Upper lobe of left lung (tissue), 6 donors: ENCODE measurements around the gene CLTCL1. TPM values are rescaled to one million over a fixed set of nuclear protein-coding genes. Genes with fewer than 3 reads are reported as not detected.

Experiments
- ATAC-seq, 2 donors: fragments of 200-7000 bp; cut with Tn5 transposase; one replicate each; pipeline ENCODE4 v1.9.1; 2022; ENCODE audit warnings: mild to moderate bottlenecking in 2 of 2, moderate library complexity in 2 of 2; ENCODE audit not compliant: low FRiP score in 2 of 2
- DNase-seq, 2 donors: peaks; one replicate each; pipeline ENCODE4 v3.0.0-alpha.2; 2019 to 2020
- H3K27ac ChIP-seq, 4 donors: fragments of 200-600 bp; sonication (generic); one replicate each; pipeline ENCODE4 v1.5.1; 2016 to 2019
- H3K27me3 ChIP-seq, 4 donors: fragments of 200-600 bp; sonication (generic); one replicate each; pipeline ENCODE4 v1.5.1; 2017 to 2019
- H3K36me3 ChIP-seq, 4 donors: fragments of 200-600 bp; sonication (generic); one replicate each; pipeline ENCODE4 v1.5.1; 2016 to 2019
- H3K4me1 ChIP-seq, 4 donors: fragments of 200-600 bp; sonication (generic); one replicate each; pipeline ENCODE4 v1.5.1; 2018 to 2019
- H3K4me3 ChIP-seq, 4 donors: fragments of 200-600 bp; sonication (generic); one replicate each; pipeline ENCODE4 v1.5.1; 2017 to 2019; ENCODE audit warnings: mild to moderate bottlenecking in 2 of 4, moderate library complexity in 1 of 4
- H3K9me3 ChIP-seq, 4 donors: fragments of 200-600 bp; sonication (generic); one replicate each; pipeline ENCODE4 v1.5.1; 2018 to 2019
- EP300 ChIP-seq, 4 donors: sonication (generic); formaldehyde crosslinking; IDR thresholded peaks; one replicate each; pipeline ENCODE4 v1.5.1; 2017; ENCODE audit warnings: antibody characterized with exemption in 4 of 4, control low read depth in 2 of 4
- POLR2A ChIP-seq, 4 donors: fragments of 450-650 bp; IDR thresholded peaks; one replicate each; pipeline ENCODE4 v1.5.1; 2016 to 2017; ENCODE audit warnings: antibody characterized with exemption in 4 of 4, mild to moderate bottlenecking in 2 of 4
- POLR2AphosphoS5 ChIP-seq, 2 donors: sonication (generic); formaldehyde crosslinking; IDR thresholded peaks; one replicate each; pipeline ENCODE4 v1.5.1; 2017; ENCODE audit warnings: antibody characterized with exemption in 2 of 2
- WGBS, 2 donors: methylation state at CpG; one replicate each; pipeline ENCODE4 v1.1.5; 2017 to 2018; 5-methylcytosine and 5-hydroxymethylcytosine counted together
- total RNA-seq, 6 donors: library from RNA; depleted of rRNA in 4 of 6; stranded (reverse); fragments of >200 nt in 4 of 6; gene quantifications; one replicate each; pipeline versions ENCODE4 v1.1.0 to v1.2.1, GENCODE V29; 2016 to 2021
- TF ChIP-seq, protein P1 (sequence below), 6 experiments: fragments of 450-650 bp in 4 of 6; fragments of 200-600 bp in 2 of 6; sonication (generic) in 2 of 6; IDR thresholded peaks; one replicate each; pipeline ENCODE4 v1.5.1; 2016 to 2019; ENCODE audit warnings: antibody characterized with exemption in 6 of 6
- donor health status: DM: no; HTN: no; CAD: no; lungs with moderate emphysema.
- donor health status: DM: no; HTN: yes; CAD: no; lungs with severe emphysema.

CLTCL1 gene
- total RNA-seq, 6 donors from 2014 or later, result 3.0 to 14.7 (median 6.0) TPM

DNA sequence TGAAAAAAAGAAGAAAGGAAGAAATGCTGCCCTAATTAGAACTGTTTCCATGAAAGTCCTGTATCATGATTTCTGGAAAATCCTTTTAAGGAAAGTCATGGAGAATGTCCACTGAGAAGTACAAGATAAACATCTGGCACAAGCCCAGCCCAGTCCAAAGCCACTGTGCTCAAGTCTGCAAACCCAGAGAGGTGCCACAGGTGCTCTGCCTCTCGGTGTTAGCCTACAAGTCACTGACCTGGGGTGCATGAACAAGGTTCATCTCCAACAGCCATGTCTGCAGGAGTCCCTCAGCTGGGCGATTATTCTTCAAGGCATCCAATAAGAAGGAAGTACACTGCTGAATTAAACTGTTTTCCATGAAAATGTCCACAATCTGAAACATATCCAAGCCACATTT, 61.9 kb downstream of the CLTCL1 start:
- TF ChIP-seq, protein P1, sequence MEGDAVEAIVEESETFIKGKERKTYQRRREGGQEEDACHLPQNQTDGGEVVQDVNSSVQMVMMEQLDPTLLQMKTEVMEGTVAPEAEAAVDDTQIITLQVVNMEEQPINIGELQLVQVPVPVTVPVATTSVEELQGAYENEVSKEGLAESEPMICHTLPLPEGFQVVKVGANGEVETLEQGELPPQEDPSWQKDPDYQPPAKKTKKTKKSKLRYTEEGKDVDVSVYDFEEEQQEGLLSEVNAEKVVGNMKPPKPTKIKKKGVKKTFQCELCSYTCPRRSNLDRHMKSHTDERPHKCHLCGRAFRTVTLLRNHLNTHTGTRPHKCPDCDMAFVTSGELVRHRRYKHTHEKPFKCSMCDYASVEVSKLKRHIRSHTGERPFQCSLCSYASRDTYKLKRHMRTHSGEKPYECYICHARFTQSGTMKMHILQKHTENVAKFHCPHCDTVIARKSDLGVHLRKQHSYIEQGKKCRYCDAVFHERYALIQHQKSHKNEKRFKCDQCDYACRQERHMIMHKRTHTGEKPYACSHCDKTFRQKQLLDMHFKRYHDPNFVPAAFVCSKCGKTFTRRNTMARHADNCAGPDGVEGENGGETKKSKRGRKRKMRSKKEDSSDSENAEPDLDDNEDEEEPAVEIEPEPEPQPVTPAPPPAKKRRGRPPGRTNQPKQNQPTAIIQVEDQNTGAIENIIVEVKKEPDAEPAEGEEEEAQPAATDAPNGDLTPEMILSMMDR (IDR thresholded peaks at IDR 0.05), result no peak
- TF ChIP-seq POLR2A (IDR thresholded peaks at IDR 0.05) (no peak), EP300 (IDR thresholded peaks at IDR 0.05) (no peak), POLR2AphosphoS5 (IDR thresholded peaks at IDR 0.05) (no peak)
- no peak overlapping the region for H3K27ac ChIP-seq
- peaks cover 0 to 53% (median 8%) of the 10 kb centered on the region in 4 donors for H3K36me3 ChIP-seq

DNA sequence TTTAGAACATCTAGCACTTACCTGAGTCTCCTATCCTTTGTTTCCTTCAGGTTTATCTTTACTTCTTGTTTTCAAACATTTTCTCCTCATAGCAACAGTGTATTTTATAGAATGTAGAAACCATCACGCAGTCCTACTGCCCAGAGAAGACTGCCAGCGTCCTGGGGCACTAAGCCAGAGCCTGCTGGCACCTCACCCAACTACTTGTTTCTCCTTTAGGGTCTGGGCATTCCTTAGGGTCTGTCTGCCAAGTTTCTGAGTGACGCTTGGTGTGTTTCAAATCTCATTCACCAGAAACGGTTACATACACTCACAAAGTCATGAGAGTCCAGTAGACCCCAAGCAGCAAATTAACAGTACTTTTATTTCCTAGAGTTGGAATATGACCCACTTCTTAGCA, 63.3 kb downstream of the CLTCL1 start:
- H3K27me3 ChIP-seq, result no peaks in the 10 kb centered on the region
- TF ChIP-seq POLR2A (IDR thresholded peaks at IDR 0.05) (no peak), POLR2AphosphoS5 (IDR thresholded peaks at IDR 0.05) (no peak), EP300 (IDR thresholded peaks at IDR 0.05) (no peak)
- TF ChIP-seq, protein P1 (IDR thresholded peaks at IDR 0.05), result no peak
- H3K9me3 ChIP-seq, result no peaks in the 10 kb centered on the region
- H3K36me3 ChIP-seq, result peaks cover 0 to 55% (median 6%) of the 10 kb centered on the region in 4 donors
- DNase-seq (no peak), ATAC-seq (no peak)
- no peak overlapping the region for H3K27ac ChIP-seq
- no peak overlapping the region for H3K4me3 ChIP-seq
- WGBS, 2 donors, result 82 to 83% methylated on average over 4 of the region's 4 CpGs
- no peaks in the 10 kb centered on the region for H3K4me1 ChIP-seq

More for the DNA sequence above, 61.9 kb downstream of the CLTCL1 start:
- no peaks in the 10 kb centered on the region for H3K9me3 ChIP-seq
- H3K4me1 ChIP-seq, result no peaks in the 10 kb centered on the region
- DNase-seq, result no peak
- no peak for ATAC-seq
- no peaks in the 10 kb centered on the region for H3K27me3 ChIP-seq
- H3K4me3 ChIP-seq, result no peak overlapping the region
- WGBS, 2 donors, result 81 to 90% methylated on average over 2 of the region's 2 CpGs

DNA sequence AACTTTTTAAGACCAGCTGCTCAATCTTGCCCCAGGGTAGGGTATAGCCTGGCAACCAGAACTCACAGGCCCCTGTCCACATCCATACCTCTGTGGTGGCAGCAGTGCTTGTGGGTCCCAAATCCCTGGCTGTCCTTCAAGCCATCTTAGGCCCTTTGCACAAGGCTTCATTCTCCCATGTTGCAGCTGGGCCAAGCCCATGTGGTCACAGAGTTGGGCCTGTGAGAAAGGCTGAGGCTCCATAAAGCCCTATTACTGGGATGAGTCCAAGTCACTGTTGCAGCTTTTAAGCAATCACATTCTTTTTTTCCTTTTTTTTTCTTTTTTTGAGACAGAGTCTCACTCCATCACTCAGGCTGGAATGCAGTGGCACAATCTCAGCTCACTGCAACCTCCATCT, 65.1 kb downstream of the CLTCL1 start:
- ATAC-seq (no peak), DNase-seq (no peak)
- Histone ChIP-seq H3K36me3 (peaks cover 0 to 64% (median 11%) of the 10 kb centered on the region in 4 donors), H3K4me3 (no peak overlapping the region), H3K27me3 (no peaks in the 10 kb centered on the region), H3K9me3 (no peaks in the 10 kb centered on the region), H3K4me1 (no peaks in the 10 kb centered on the region), H3K27ac (no peak overlapping the region)
- TF ChIP-seq POLR2AphosphoS5 (IDR thresholded peaks at IDR 0.05), result no peak
- TF ChIP-seq EP300 (IDR thresholded peaks at IDR 0.05), result no peak
- TF ChIP-seq POLR2A (IDR thresholded peaks at IDR 0.05), result no peak
- TF ChIP-seq, protein P1 (IDR thresholded peaks at IDR 0.05), result no peak

DNA sequence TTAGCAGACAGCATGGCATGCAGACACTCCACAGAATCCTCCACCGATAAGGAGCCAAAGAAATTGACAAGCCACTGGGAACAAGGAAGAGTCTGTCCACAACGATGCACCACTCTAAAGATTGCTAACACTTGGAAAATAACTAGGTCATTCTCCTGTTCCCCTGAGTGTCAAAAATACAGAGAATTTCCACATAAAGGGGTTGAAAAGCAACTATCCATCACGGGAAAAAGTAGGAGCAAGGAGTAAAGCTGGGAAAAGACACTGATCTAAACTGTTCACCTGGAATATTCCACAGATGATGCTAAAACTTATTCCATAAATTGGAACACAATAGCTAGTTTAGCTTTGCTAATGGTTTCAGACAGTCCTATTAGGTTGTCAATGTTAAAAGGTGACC, 66.0 kb downstream of the CLTCL1 start:
- Histone ChIP-seq H3K27me3 (no peaks in the 10 kb centered on the region), H3K4me3 (no peak overlapping the region), H3K27ac (no peak overlapping the region), H3K9me3 (no peaks in the 10 kb centered on the region), H3K4me1 (no peaks in the 10 kb centered on the region), H3K36me3 (peaks cover 0 to 73% (median 14%) of the 10 kb centered on the region in 4 donors)
- no peak for ATAC-seq
- DNase-seq, result no peak
- TF ChIP-seq, protein P1 (IDR thresholded peaks at IDR 0.05), result no peak
- TF ChIP-seq EP300 (IDR thresholded peaks at IDR 0.05), result no peak
- no peak for TF ChIP-seq POLR2A (IDR thresholded peaks at IDR 0.05)
- TF ChIP-seq POLR2AphosphoS5 (IDR thresholded peaks at IDR 0.05), result no peak
- 73 to 76% methylated on average over 3 of the region's 3 CpGs for WGBS, 2 donors

DNA sequence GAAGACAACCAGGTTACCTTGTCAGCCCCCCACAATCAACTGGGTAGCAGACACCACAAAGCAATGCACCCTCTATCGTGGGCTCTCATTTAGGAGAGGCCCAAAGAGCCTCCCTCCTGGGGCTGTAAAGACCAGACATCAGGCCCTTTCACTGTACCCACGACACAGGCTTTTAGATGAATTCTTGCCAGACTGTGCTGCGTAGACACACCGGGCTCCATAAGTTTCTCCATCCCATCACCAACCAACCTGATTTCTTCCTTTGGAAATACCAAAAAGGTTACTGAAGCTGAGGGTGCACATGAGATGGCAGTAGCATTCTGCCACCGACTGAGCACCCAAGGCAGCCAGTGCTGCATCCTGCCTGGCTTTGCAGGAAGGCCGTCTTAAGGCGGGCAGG, 66.5 kb downstream of the CLTCL1 start:
- TF ChIP-seq, protein P1 (IDR thresholded peaks at IDR 0.05), result no peak
- ATAC-seq, result no peak
- H3K4me1 ChIP-seq, result no peaks in the 10 kb centered on the region
- H3K36me3 ChIP-seq, result peaks cover 0 to 79% (median 15%) of the 10 kb centered on the region in 4 donors
- DNase-seq, result no peak
- no peak overlapping the region for H3K4me3 ChIP-seq
- H3K27ac ChIP-seq, result no peak overlapping the region
- H3K9me3 ChIP-seq, result no peaks in the 10 kb centered on the region
- no peaks in the 10 kb centered on the region for H3K27me3 ChIP-seq
- WGBS, 2 donors, result 92 to 95% methylated on average over 7 of the region's 7 CpGs
